GM18909 (cell line): ENCODE results near the gene DCTPP1.

Experiments used
- ATAC-seq: cut with Tn5 transposase; IDR thresholded peaks from one replicate; pipeline ENCODE4 v1.9.1; 2021; ENCODE audit warnings: mild to moderate bottlenecking; ENCODE audit not compliant: unreplicated experiment, poor library complexity

The DCTPP1 gene

GRCh38 chr16:30449116-30449435, 19.2 kb upstream of the DCTPP1 start:
- no peak for ATAC-seq

GRCh38 chr16:30447512-30448226, 17.8 kb upstream of the DCTPP1 start:
- ATAC-seq = no peak

GRCh38 chr16:30446203-30446595, 16.4 kb upstream of the DCTPP1 start:
- no peak for ATAC-seq

GRCh38 chr16:30445408-30446202, 15.8 kb upstream of the DCTPP1 start, which contains the start of gene SEPHS2:
Gene SEPHS2, minus strand, starts transcription at chr16:30445874. Its CDS starts 147 bp downstream, at chr16:30445727.
- peak; percentile 81 for ATAC-seq

- ATAC-seq = peak; percentile 18
Observed at GRCh38 chr16:30445149-30445407, 15.2 kb upstream of the DCTPP1 start.

GRCh38 chr16:30444231-30445148, 14.7 kb upstream of the DCTPP1 start:
- ATAC-seq = no peak

- no peak for ATAC-seq
Observed at GRCh38 chr16:30443631-30444030, 13.8 kb upstream of the DCTPP1 start.

- no peak for ATAC-seq
Observed at GRCh38 chr16:30439720-30440348, 10.0 kb upstream of the DCTPP1 start.

GRCh38 chr16:30438835-30439234, 9.0 kb upstream of the DCTPP1 start:
- no peak for ATAC-seq

- no peak for ATAC-seq
Observed at GRCh38 chr16:30437511-30438046, 7.7 kb upstream of the DCTPP1 start.

GRCh38 chr16:30434852-30435251, 5.0 kb upstream of the DCTPP1 start:
- no peak for ATAC-seq

- ATAC-seq = peak; percentile 10
Observed at GRCh38 chr16:30430428-30430970, 669 bp upstream of the DCTPP1 start.

GRCh38 chr16:30429418-30429677, 482 bp downstream of the DCTPP1 start:
- ATAC-seq = peak; percentile 3

- no peak for ATAC-seq
Observed at GRCh38 chr16:30428055-30428454, 1.8 kb downstream of the DCTPP1 start.

- ATAC-seq = no peak
Observed at GRCh38 chr16:30421010-30421409, 8.8 kb downstream of the DCTPP1 start.

GRCh38 chr16:30418350-30419181, 11.3 kb downstream of the DCTPP1 start:
- ATAC-seq = no peak

- peak; percentile 81 for ATAC-seq
Observed at GRCh38 chr16:30417529-30418349, 12.1 kb downstream of the DCTPP1 start.
